Measurements from ENCODE around the gene PPP4R2.

- no peak for TF ChIP-seq CTCF (IDR thresholded peaks at IDR 0.05; ENCODE audit: low read length)
- TF ChIP-seq EZH2 (IDR thresholded peaks at IDR 0.05; ENCODE audit: borderline replicate concordance, low read length), result no peak
Observed at GRCh38 chr3:73026760-73027113, 30.1 kb downstream of the PPP4R2 start.
